ENCODE results near the gene PDXK.

The PDXK gene

DNA sequence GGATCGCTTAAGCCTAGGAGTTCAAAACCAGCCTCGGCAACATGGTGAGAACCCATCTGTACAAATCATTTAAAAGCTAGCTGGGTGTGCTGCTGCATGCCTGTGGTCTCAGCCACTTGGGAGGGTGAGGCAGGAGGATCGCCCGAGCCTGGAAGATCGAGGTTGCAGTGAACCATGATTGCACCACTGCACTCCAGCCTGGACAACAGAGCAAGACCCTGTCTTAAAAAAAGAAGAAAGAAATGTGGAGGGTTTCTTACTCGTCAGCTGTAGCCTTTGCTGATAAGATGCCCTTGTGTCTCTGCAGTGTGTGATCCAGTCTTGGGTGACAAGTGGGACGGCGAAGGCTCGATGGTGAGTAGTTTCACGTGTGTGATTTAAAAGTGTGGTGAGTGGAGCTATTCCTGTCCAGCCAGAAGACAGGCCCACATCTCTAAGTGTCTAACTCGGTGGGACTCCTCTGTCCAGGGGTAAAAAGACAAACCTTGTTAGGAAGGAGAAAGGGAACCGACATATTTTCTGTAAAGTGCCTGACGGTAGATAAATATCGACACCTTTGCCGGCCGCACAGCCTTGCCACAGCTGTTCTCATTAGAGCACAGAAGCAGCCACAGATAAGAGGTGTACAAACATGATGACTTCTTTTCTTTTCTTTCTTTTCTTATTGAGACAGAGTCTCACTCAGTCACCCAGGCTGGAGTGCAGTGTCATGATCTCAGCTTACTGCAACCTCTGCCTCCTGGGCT, 27.0 kb downstream of the PDXK start:
- TF ChIP-seq, protein P1, sequence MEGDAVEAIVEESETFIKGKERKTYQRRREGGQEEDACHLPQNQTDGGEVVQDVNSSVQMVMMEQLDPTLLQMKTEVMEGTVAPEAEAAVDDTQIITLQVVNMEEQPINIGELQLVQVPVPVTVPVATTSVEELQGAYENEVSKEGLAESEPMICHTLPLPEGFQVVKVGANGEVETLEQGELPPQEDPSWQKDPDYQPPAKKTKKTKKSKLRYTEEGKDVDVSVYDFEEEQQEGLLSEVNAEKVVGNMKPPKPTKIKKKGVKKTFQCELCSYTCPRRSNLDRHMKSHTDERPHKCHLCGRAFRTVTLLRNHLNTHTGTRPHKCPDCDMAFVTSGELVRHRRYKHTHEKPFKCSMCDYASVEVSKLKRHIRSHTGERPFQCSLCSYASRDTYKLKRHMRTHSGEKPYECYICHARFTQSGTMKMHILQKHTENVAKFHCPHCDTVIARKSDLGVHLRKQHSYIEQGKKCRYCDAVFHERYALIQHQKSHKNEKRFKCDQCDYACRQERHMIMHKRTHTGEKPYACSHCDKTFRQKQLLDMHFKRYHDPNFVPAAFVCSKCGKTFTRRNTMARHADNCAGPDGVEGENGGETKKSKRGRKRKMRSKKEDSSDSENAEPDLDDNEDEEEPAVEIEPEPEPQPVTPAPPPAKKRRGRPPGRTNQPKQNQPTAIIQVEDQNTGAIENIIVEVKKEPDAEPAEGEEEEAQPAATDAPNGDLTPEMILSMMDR (IDR thresholded peaks at IDR 0.05; ENCODE audit: insufficient read depth, low read depth, low read length, missing control alignments) = no peak
- DNase-seq (ENCODE audit: low read depth) = no peak
- H3K4me3 ChIP-seq (ENCODE audit: low read length) = no peak overlapping the region

DNA sequence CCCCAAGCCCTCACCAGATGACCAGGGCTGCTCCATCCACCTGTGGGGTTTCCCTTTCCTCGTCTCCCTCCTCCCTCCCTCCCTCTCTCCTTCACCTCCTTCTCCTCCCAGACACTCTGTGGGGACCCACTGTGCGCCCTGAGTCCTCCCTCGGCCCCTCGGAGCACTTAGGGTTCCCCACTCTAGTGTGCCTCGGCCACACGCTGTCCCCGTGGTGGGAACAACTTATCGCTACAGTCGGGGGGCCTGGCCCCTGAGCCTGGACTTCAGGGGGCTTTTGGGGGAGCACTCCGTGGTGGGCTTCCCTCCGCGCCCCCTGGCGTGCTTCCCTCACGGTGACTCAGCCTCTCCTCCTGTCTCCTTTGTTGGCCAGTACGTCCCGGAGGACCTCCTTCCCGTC, 29.7 kb downstream of the PDXK start:
- TF ChIP-seq, protein P1 (IDR thresholded peaks at IDR 0.05; ENCODE audit: insufficient read depth, low read depth, low read length, missing control alignments) = no peak
- no peak overlapping the region for H3K4me3 ChIP-seq (ENCODE audit: low read length)
- DNase-seq (ENCODE audit: low read depth) = no peak

DNA sequence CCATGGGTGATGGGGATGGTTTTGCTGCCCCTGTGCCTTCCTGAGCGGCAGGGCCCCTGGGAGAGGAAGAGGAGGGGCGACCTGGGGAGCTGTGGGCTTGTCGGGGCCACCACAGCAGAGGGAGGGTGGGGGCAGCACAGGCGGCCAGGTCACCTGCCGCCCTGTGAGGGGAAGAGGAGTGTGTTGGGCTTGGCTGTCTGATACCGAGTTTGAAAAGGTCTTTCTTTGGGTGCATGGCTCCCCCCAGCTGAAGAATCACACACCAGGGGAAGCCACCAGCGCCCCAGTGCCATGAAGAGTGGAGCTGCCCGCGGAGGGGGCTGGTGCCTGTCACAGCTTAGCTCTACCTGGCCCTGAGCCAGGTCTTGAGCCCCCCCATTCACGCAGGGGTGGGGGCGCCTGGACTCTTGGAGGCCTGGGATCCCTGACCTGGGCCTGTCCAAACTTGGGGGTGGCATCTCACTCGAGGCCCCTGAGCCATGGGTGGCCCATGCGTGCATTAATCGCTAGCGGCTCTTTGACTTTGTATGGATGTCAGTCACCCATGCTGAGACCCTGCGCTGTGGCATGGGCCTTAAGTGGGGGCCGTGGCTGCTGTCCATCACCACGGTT, 30.8 kb downstream of the PDXK start:
- TF ChIP-seq, protein P1 (IDR thresholded peaks at IDR 0.05; ENCODE audit: insufficient read depth, low read depth, low read length, missing control alignments) = no peak
- DNase-seq (ENCODE audit: low read depth) = no peak
- H3K4me3 ChIP-seq (ENCODE audit: low read length) = no peak overlapping the region

DNA sequence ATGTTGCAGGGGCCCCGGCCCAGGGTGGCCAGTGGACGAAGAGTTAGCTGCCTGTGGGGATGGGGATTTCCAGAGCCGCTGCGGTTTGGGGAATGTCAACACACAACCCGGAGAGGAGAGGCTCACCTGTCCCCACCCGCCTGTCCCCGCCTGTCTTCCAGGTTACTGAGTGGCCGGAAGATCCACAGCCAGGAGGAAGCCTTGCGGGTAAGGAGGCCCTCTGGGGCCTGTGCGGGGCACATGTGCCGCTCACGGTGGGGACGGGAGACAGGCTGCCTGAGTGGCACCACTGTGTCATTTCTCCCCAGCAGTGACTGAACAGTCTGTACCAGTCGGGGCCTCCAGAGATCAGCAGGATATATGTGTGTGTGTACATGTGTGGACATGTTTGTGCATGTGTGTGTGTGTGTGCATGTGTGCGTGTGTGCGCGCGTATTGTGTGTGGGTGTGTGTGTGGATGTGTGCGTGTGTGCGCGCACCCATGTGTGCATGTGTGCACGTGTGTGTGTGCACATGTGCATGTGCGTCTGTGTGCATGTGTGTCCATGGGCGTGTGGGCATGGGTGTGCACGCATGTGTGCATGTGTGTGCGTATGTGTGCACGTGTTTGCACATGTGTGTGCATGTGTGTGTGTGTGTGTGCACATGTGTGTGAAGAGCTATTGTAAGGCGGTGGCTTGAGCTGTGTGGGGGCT, 31.6 kb downstream of the PDXK start:
- H3K4me3 ChIP-seq (ENCODE audit: low read length) = no peak overlapping the region
- TF ChIP-seq, protein P1 (IDR thresholded peaks at IDR 0.05; ENCODE audit: insufficient read depth, low read depth, low read length, missing control alignments) = no peak
- DNase-seq (ENCODE audit: low read depth) = no peak

DNA sequence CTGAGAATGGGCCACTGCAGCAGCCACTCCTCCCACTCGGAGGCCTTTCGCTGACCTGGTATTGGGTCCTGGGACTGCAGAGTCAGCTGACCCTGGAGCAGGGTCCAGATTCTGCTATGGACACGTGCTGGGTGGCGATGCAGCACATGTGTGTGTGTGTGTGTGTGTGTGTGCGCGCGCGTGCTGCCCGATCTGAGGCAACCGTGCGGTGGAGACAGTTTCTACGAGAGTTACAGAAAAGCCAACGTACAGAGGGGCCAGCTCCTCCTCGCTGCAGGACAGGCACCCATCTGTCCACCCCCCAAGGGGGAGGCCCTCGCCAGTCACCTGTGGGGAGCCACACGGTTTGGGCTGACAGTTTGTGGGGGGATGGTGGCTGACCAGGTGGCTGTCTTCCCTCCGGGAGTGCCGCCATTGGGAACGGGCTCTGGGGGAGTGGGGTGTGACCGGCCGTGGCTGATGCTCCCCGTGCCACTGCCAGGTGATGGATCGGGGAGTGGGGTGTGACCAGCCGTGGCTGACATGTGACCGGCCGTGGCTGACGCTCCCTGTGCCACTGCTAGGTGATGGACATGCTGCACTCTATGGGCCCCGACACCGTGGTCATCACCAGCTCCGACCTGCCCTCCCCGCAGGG, 33.1 kb downstream of the PDXK start:
- TF ChIP-seq, protein P1 (IDR thresholded peaks at IDR 0.05; ENCODE audit: insufficient read depth, low read depth, low read length, missing control alignments) = no peak
- H3K4me3 ChIP-seq (ENCODE audit: low read length) = no peak overlapping the region
- no peak for DNase-seq (ENCODE audit: low read depth)

DNA sequence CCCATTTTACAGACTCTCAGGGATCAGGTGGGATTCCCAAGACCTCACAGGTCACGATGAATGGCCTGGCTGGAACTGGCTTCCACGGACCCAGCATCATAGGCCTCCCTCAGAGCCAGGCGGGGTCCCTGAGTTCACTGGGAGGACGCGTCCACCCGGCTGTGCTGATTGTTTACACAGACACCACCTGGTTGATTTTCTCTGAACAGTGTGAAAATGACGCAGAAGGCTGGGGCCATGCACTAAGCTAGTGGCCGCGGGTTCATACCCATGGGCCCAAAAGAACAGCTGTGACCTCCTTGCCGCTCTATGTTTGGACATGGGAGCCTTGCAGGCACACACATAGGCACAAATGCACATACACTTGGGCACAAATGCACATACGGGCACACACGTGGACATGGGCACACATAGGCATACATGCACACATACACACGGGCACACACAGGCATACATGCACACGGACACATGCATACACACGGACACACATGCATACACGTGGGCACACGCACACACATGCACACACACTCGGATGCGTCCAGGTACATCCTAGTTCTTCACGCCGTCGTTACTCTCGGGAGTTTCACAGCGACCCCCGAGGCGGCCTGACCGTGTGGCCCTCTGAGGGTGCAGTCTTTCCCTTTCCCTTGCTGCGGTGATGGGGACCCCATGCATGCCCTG, 34.0 kb downstream of the PDXK start:
- no peak for DNase-seq (ENCODE audit: low read depth)
- TF ChIP-seq, protein P1 (IDR thresholded peaks at IDR 0.05; ENCODE audit: insufficient read depth, low read depth, low read length, missing control alignments) = no peak
- H3K4me3 ChIP-seq (ENCODE audit: low read length) = no peak overlapping the region
